PC-3 (cell line): ENCODE measurements around the gene ANKRD27.

Experiments
- EZH2 ChIP-seq: fragments of 300-600 bp; sonication (generic); IDR thresholded peaks from one replicate; pipeline ENCODE4 v1.6.1; 2017; ENCODE audit warnings: antibody characterized with exemption, mild to moderate bottlenecking, low read length; ENCODE audit not compliant: unreplicated experiment
- TF ChIP-seq, protein P1 (sequence below): fragments of 300-600 bp; sonication (generic); conservative IDR thresholded peaks from 2 replicates; pipeline ENCODE4 v1.5.1; 2017; ENCODE audit warnings: antibody characterized with exemption, low read depth, mild to moderate bottlenecking, low read length

DNA sequence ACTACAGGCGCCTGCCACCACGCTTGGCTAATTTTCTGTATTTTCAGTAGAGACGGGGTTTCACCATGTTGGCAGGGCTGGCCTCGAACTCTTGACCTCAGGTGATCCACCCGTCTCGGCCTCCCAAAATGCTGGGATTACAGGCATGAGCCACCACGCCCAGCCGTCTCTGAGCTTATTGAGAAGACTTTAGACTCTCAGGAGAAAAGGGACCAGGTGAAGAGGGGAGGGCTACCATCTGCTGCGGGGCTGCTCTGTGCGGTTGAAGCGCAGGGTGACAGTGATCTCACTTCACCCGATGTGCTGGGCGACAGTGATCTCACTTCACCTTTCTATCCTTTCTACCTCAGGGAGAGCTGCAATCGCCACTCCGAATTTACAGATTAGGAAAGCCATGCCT, 68.7 kb downstream of the ANKRD27 start:
- TF ChIP-seq EZH2, result no peak
- TF ChIP-seq, protein P1, sequence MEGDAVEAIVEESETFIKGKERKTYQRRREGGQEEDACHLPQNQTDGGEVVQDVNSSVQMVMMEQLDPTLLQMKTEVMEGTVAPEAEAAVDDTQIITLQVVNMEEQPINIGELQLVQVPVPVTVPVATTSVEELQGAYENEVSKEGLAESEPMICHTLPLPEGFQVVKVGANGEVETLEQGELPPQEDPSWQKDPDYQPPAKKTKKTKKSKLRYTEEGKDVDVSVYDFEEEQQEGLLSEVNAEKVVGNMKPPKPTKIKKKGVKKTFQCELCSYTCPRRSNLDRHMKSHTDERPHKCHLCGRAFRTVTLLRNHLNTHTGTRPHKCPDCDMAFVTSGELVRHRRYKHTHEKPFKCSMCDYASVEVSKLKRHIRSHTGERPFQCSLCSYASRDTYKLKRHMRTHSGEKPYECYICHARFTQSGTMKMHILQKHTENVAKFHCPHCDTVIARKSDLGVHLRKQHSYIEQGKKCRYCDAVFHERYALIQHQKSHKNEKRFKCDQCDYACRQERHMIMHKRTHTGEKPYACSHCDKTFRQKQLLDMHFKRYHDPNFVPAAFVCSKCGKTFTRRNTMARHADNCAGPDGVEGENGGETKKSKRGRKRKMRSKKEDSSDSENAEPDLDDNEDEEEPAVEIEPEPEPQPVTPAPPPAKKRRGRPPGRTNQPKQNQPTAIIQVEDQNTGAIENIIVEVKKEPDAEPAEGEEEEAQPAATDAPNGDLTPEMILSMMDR, result no peak
